K562 (cell line): ENCODE data around the gene BBC3. TPM values are rescaled to one million over a fixed set of nuclear protein-coding genes. Genes with fewer than 3 reads are reported as not detected.
A peak's percentile ranks its signal among the peaks of the same experiment; 100 is the strongest.

Experiments
- BHLHE40 ChIP-seq: IDR thresholded peaks from 2 replicates; pipeline ENCODE4 v1.6.1; 2011; ENCODE audit warnings: low read length, improper control_type of control experiment
- BMI1 ChIP-seq: fragments of 150-350 bp; IDR thresholded peaks from 2 replicates; pipeline ENCODE4 v1.6.1; 2014; ENCODE audit warnings: low read length
- NCOA6 ChIP-seq: fragments of 450-650 bp; IDR thresholded peaks from 2 replicates; pipeline ENCODE4 v1.6.1; 2017; ENCODE audit warnings: mild to moderate bottlenecking
- NONO ChIP-seq, 2 experiments: fragments of 200-400 bp in 1 of 2; fragments of 450-650 bp in 1 of 2; formaldehyde crosslinking in 1 of 2; IDR thresholded peaks; 2 replicates each; pipeline ENCODE4 v1.6.1; 2017; ENCODE audit warnings: low read depth in 2 of 2, mild to moderate bottlenecking in 2 of 2, moderate library complexity in 2 of 2, low read length in 1 of 2
- RBM25 ChIP-seq: fragments of 200-400 bp; formaldehyde crosslinking; IDR thresholded peaks from 2 replicates; pipeline ENCODE4 v1.6.1; 2018; ENCODE audit warnings: low read length, low read depth, moderate library complexity; ENCODE audit not compliant: severe bottlenecking
- SAP30 ChIP-seq: fragments of 200-600 bp; sonication (generic); IDR thresholded peaks from 2 replicates; pipeline ENCODE4 v1.6.1; 2012; ENCODE audit warnings: borderline replicate concordance, low read depth, mild to moderate bottlenecking, moderate library complexity, low read length, control low read depth, inconsistent platforms; ENCODE audit not compliant: insufficient read depth, poor library complexity, severe bottlenecking
- SMAD1 ChIP-seq: fragments of 150-350 bp; IDR thresholded peaks from 2 replicates; pipeline ENCODE4 v1.6.1; 2014; ENCODE audit warnings: low read length, low read depth; ENCODE audit not compliant: partially characterized antibody
- ZBTB40 ChIP-seq, 2 experiments: fragments of 450-650 bp in 1 of 2; sonication (generic) in 1 of 2; formaldehyde crosslinking in 1 of 2; IDR thresholded peaks; 2 replicates each; pipeline versions ENCODE4 v1.7.1 to v1.9.0; 2016 to 2022; ENCODE audit warnings: inconsistent platforms in 1 of 2, mild to moderate bottlenecking in 1 of 2, missing genetic modification reagents in 1 of 2
- ZFX ChIP-seq: sonication (generic); formaldehyde crosslinking; IDR thresholded peaks from 2 replicates; pipeline ENCODE4 v1.8.0; 2022; ENCODE audit warnings: mild to moderate bottlenecking, missing genetic modification reagents, moderate library complexity
- ZNF407 ChIP-seq: fragments of 450-650 bp; IDR thresholded peaks from 2 replicates; pipeline ENCODE4 v1.6.1; 2016; ENCODE audit warnings: low read depth
- polyA plus RNA-seq, 8 experiments: library from polyadenylated mRNA; depleted of rRNA in 4 of 8; stranded (reverse) in 5 of 8; unstranded in 3 of 8; fragments of >200 nt; fragmentation: Nextera tagmentation in 2 of 8; fragmentation: Illumina TruSeq in 1 of 8; extraction: Ambion mirVana in 2 of 8; extraction: Trizol in 1 of 8; gene quantifications; 2 replicates each; pipeline versions ENCODE4 v1.2.1 to v1.2.3, GENCODE V29; 2011 to 2014; ENCODE audit warnings: inconsistent platforms in 1 of 8, missing spikeins in 1 of 8
- total RNA-seq, 7 experiments: library from RNA; depleted of rRNA in 6 of 7; stranded (reverse); fragments of >200 nt in 6 of 7; fragmentation: Illumina TruSeq in 2 of 7; extraction: Trizol in 2 of 7; gene quantifications; 2 replicates each; pipeline versions ENCODE4 v1.2.1 to v1.2.3, GENCODE V29; 2011 to 2021; ENCODE audit warnings: low replicate concordance in 1 of 7

Gene BBC3
- total and polyA plus RNA-seq, 9 of the 15 experiments (the other 6 are each of a cell fraction or from before 2014, with no cell fraction given): 0.15 to 30.7 (median 4.8) TPM

DNA sequence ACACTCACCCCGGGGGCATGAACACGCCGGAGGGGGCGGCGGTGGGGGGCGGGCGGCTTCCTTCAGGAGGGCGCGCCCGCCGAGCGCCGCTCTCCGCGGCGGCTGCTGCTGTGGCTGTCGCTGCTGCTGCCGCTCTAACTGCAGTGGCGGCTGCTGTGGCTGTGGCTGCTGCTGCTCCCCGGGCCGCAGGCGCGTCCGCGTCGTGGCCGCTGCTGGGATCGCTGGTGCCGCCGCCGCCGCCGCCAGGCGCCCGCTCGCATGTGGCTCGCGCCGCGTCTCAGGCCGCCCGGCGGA lies at the start of gene BBC3 (continued):
- TF ChIP-seq ZNF407 (no peak), BHLHE40 (no peak), ZFX (CRISPR knock-in tag) (peak; percentile 59), SMAD1 (peak; percentile 46), ZBTB40 (IDR thresholded peaks at IDR 0.05) (no peak), ZBTB40 (CRISPR knock-in tag; IDR thresholded peaks at IDR 0.05) (no peak), SAP30 (peak; percentile 17), RBM25 (peak; percentile 38), NCOA6 (no peak), NONO (IDR thresholded peaks at IDR 0.05; ENCODE audit: low read depth in 2 of 2, low read length in 1 of 2) (peak in 1 of 2 experiments; percentile 59; a peak in 2 of 4 replicates), BMI1 (no peak)
